ENCODE data around the gene SRSF1.
"Not testable (repeated sequence)": the region's sequence is repeated elsewhere in the genome, so short reads cannot be mapped to it uniquely, and the experiment has no call there.

Gene SRSF1

DNA sequence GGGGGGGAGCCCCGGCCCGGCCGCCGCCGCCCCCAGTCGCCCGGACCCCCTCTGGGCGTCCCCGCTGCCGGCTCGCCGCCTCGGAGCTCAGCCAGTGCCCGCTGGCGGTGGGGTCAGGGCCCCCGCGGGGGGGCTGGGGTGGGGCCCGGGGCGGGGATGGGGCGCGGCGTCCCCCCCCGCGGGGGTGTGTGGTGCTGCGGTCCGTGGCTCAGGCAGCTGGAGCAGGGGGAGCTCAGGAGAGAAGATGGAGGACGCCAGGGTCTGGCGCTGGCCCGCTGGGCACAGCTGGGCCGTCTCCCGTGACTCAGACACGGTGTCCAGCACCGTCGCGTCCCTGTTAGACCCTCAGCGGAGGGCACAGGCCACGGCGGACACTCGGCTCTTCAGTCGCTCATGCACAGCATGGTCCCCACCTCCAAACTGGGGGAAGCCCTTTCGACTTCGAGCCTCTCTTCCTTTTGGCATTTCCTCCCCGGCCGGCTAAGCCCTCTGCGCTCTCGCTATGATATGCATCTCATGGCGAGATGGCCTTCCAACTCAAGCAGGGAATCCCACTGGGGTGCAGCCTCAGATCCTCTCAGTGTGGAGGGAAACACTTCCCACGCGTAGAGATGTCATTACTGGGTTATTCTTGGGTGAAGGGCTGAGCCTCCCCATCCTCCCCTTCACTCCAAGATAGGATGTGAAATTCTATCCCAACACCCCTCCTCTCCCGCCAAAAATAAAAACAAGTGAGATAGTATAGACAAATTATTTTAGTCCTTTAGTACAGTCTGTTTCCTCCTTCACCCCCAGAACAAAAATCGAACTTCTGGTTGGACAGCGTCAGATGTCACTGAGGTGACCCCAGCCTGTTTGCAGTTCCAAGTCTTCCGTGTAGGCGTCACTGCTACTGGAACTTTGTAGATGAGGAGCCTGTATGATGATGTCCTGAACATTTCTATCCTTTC is 18.5 kb downstream of the SRSF1 start:
- DNase-seq, result no peak

DNA sequence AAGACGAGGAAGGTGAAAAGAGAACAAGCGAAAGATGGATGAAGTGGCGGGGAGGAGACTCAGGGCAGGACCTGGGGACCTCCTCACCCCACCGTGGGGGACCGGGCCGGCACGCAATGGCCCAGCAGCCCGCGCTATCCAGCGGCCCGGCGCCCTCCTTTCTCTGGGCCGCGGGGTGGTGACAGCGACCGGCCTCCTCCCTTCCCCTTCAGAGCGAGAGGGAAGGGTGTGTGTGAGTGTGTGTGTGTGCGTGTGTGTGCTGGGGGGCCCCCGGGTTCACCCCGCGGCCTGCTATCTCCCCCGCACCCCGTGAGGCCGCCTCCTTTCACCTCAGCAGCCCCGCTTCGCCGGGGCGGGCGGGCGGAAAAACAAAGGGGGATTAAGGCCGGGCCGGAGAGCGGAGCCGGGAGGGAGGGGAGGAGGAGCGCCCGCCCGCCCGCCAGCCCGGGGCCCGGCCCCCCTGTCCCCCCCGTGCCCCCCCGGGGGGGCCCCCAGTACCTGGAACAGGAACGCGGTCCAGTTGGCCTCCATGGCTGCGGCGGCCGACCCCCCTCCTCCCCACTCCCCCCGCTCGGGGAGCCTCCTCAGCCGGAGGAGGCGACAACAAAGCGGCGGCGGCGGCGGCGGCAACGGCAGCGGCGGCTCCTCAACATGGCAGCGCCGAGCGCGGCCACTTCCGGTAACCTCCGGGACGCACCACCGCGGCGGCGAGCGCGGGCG is 19.3 kb downstream of the SRSF1 start, which contains the start of gene VEZF1:
VEZF1 (minus strand) TSS at position 674 of the 720 bp plus-strand sequence; CDS start at position 531, 143 bp downstream.
- peak; percentile 55 for DNase-seq

DNA sequence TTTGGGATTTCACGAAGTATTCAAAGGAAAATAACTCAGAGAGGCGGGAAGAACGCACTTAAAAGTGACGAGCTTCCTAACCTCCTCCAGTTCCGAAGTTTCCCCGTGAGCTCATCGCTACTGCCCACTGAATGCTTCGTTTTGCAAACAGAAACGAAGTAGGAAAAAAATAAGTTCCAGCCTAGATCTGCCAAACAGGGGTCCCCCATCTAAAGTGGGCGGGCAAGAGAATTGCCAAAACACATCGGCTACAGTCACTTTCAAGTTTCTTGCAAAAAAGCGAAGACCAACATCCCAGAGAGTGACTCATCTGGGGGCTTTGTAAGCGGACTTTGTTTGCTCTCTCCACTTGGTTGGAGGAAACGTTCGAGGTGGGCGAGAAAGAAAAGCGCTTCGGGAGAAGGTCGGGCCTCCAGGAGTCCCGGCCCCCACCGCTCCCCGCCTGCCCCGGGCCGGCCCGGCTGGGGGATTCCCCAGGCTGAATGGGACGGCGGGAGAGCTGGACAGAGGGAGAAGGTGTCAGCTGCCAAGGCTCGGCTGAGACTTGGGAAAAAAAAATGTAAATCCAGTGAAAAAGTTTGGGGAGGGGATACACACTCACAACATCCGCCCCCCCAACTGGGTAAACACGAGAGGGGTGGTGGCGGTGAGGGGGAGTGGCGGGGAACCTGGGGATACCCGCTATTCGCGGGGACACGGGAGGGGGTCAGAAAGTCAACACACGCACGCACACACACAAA is 20.0 kb downstream of the SRSF1 start:
- DNase-seq, result peak; percentile 15

DNA sequence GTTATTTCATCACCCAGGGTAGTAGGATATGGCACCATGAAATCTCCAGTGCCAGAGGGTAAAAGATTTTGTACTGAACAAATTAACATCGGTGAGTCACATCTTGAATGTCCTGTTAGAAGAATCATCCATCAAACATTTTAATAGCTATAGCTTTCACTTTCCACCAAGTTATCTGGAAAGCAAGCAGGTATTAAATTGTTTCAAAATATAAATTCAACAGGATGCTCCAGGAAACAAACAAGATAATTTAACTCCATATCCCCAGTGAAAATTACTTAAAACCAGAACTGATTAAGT is 21.4 kb downstream of the SRSF1 start:
- no peak for DNase-seq

DNA sequence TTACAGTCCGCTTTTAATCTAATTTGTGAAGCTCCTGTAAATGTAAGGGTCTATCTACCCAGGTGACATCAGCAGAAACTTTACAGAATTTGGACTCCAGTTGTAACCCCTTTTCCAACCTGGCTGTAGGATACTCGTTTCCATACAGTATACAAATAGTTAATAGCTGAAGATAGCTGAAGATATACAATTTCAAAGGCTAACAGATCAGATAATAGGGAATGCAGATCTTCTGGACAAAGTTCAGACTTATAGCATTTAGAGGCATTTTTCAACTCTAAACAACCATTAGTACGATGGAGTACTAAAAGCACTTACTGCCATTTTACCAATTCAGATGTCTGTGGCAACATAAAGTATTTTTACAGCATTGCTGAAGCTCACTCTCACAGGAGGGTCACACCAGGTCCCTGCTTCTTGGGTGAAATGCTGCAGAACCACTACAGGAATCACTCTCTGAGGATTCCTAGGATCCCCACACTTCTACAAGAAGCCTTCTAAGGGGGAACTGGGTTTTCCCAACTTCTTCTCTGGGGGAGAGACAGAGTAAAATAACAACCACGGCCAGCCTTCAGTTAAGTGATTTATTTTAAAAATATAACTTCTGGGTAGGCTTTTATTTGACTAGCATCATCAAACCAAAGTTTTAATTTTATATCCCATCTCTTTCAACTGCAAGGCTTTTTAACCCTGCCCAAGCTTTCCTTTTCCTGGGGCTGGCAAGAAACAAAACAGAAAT is 21.9 kb downstream of the SRSF1 start:
- DNase-seq, result no peak

DNA sequence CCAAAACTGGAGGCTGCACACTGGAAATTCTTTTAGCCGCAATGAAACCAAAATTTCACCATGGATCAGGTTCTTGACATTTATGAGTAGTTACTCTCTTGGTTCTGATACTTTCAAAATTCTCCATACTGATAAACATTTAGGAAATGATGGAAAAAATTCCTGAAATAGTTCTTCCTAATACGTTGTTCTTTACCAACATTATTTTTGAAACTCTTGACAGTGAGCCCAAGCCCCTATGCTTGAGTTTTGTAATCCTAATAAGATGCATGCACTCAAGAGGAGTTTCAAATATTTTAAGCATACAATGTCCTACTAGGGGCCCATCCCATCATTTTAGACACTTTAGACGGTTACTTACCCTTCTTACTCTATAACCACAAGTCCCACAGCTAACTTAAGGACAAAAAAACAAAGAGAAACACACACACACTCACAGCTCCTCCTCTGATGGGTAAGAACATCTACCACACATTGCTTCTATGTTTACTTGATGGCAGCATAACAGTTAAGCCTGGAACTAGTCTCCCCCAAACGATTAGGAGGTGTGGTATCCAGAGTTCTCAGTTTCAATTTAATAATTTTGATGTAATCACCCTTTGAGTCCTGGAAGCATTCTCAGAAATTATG is 22.7 kb downstream of the SRSF1 start:
- DNase-seq, result no peak

DNA sequence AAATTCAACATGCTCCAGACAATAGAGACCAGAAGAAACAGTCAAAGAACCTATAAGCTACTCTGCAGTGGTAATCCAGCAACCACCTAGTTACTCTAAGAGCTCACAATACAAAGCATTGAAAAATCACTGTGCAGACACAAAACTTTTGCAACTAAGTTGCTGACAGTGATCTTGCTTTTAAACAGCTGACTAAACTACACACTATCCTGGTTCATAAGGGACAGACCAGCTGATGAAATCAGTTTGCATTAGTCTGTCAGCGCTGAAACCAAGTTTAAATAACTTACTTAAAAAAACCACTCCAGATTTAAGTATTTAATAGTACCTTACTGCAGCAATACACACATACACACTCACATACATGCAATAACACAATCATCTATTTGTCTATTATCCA is 23.6 kb downstream of the SRSF1 start:
- DNase-seq, result no peak

DNA sequence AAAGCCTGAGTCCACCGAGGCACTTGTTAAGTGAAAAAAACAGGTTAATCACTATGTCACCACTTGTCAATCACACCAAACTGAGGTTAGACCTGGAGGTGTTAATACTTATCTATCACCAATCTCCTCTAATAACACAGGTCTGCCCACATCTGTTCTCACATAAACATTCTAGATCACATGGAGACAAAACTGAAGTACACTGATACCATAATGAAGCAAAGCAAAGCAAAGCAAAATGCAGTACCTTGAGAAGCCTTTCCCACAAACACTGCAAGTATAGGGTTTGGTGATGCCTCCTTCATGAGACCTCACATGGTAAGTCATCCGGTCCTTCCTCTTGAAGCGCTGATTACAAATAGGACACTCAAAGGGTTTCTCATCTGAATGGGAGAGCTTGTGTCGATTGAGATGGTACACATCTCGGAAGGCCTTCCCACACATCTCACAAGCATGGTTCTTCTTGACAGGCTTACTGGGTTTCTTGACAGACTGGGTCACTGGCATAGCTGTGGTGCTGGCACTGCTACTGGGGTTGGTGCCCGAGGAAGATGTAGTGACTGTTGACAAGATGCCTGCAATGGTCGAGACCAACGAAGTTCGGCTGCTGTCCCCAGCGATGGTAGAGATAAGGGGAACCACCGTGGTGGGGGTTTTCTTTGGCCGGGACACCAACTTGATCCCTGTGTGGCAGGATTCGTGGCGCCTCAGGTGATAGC is 24.4 kb downstream of the SRSF1 start:
- DNase-seq, result no peak

DNA sequence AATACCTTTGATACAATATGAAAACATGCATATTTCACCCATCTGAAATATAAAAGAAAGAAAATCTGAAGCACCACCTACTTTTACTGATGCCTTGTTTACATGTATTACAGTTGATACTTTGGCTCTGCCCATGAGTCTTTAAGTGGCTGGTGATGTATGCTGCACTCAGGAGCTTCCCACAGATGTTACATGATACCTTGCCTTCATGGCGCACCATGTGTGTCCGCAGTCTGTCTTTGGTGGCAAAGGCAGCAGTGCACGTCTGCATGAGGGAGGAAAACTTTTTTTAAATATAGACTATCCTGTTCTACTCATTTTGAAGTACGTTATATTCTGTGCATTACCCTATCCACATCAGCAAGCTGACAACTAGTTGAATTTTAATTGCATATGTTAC is 26.5 kb downstream of the SRSF1 start:
- no peak for DNase-seq

DNA sequence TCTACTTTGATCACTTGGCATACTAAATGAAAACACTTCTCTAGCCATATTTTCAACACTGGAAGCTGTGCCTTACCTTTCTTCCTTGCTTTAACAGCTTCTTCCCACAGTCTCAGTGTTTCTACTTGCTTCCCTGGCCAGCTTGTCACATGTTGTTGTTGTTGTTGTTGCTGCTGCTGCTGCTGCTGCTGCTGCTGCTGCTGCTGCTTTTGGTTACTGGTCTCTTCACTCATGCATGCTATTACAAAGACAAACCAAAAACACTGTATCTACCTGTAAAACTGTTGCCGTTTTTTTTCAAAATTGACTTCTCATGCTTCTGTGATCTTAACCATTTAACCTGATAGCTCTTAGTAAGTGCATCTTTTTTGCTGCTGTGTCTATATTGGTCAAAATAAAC is 28.0 kb downstream of the SRSF1 start:
- DNase-seq, result no peak

DNA sequence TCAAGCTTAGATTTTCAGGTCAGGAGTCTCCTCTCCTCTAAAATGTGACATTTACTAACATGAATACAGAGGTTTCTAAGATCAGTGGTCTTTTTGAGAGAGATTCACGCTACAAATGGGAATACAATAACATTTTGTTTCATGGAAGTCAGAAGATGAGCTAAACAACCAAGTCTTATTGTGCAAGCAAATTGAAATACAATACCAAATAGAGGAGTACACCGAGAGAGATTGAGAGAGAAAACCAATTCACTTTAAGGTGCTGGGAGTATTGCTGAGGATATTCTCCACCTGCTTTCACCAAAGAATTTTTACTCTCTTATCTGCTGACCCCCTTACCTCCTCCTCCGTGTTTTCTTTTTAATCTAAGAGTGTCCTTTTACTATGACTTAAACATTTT is 30.5 kb downstream of the SRSF1 start:
- DNase-seq, result no peak

DNA sequence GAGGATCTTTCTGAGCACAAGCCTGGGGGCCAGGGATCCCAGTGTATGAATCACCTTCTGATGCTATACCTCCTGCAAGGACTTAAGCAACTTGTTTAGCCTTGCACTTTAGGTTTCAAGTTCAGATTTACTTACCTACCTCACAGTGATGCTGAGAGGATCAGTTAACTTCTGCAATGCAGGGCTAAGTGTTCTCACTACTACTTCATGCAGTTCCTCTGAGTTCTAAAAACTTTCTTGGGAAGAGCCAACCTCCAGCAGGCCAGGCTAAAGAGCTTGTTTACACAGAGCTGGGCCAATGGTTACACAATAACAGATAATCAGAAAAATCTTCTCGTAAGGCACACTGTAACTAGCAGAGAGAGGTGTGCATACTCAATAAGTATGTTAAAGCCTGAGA is 32.0 kb downstream of the SRSF1 start:
- no peak for DNase-seq

DNA sequence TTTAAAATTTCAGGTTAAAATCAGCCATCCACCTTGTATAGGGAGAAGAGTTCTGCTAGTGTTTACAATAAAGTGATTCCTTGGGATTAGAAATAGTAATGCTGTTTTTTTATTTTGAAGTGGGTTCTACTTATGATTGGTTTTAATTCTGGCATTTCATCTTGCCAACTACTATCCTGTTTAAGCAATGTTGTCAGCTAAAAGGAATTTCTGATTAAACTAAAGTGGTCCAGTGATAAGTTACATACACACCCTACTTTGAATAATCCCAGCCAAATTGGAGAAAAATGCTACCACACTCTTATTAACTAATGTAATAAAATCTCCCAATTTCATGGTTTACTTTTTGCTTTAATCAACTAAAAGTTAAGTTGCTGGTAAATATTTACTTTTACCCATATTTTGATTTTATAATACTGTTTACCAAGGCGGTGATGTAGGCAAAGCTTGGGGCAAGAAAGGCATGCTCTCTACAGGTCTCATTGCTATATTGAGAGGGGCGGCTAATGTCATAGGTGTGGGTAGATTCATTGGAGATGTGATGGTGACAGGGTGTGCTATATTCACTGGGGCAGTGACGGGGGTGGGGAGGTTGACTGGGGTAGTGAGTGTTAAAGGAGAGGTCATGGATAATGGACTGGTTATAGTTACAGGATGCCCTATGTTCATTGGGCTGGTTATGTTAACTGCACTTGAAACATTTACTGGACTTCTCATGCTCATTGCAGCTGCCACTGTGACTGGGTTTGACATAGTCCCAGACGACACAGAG is 32.8 kb downstream of the SRSF1 start:
- DNase-seq, result not testable (repeated sequence)

DNA sequence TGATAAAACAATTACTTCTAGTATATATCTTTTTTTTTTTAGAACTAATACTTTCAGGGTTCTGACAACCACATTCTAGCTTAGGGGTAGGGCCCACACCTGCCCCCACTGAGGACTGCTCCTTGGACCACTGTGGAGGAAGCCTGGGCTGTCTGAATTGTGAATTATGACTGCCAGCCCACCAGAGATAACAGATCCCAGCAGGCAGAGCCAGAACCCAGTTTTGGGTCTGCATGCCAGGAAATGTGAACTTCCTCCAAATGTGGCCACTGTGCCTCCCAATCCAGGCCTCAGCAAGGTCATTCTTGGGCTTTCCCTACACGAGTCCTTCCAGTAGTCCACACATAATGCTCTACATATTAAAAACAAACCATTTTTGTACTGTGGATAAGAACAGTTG is 34.9 kb downstream of the SRSF1 start:
- no peak for DNase-seq

DNA sequence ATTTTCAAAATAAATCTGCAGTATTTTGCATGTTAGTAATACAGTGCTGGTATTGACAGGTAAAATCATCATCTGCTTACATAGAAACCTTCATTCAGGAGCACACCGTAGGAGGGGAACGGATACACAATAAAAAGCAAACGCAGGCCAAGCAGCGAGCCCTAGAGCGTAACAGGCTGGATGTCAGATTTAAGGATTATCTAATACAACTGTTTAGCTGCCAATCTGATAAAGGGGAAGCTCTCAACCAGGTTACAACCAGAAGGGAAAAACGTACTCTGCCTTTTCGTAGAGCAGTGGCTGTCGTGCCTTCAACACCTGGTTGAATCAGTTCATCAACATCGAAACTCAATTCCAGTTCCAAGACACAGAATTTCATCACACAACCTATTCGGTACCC is 35.5 kb downstream of the SRSF1 start:
- no peak for DNase-seq

DNA sequence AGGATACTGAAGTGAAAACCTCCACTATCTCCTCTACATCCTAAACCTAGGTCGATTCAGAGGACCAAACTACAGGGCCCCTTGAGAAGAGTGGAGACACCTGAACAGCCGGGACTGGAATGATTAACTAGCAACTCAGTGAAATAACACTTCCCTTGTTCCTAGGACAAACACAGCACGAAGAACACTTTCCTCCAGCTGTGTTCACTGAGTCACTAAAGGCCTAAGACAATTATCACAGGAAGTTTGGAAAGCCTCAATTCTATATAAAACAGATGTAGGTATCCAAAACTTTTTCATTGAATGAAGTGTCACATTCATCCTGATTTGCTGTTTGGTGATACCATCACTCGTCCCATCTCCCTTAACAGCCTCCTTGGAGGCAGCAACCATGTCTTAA is 36.3 kb downstream of the SRSF1 start:
- DNase-seq, result no peak

DNA sequence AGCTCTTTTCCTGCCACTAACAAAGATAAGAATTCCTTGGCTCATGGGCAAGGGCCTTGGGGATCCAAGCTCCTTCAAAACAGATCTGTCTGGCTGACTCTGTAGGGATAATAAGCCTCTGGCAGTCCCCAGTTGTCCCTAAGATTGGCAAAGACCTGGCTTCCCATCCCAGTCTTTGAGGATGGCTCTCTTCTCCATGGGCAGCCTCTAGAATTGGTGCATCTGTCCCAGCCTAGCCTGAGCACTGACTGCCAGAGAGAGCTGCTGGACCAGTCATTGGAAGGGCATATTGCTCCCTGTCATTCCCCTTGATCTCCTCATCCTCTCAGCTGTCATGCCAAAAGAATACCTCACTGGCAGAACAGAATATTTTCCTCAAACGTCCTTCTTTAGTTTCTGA is 38.6 kb downstream of the SRSF1 start:
- no peak for DNase-seq

DNA sequence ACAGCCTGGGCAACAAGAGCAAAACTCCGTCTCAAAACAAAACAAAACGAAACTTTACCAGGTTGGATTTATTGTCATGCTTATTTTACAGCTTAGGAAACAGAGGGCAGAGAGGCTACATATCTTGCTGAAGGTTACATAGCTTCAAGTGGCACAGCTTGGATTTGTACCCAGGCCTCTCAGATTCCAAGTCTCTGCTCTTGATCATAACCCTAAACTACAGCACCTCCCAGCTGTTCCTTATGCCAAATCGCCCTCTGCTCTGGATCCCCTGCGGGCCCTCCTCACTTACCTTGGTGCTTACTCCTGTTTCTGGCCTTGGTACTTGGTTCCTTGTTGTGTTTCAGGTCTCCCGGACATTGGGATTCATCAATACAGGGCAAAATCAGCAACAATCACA is 40.2 kb downstream of the SRSF1 start:
- no peak for DNase-seq

DNA sequence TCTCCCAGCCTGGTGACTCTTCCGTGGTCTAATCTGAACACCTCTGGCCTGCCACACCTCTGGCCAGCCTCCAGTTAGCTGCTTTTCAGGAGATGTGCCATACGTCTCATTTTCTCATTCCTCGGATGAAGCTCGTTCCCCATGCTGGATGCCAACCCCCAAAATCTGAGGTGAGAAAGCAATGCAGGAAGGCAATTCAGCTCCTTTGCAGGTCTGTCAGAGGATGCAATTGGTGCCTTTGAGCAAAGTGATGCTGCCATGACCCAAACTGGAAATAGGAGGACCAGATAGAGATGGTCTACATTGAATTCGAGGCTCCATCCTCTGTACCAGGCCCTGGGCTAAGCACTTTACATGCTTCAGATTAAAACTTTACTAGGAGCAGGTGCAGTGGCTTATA is 40.8 kb downstream of the SRSF1 start:
- no peak for DNase-seq

DNA sequence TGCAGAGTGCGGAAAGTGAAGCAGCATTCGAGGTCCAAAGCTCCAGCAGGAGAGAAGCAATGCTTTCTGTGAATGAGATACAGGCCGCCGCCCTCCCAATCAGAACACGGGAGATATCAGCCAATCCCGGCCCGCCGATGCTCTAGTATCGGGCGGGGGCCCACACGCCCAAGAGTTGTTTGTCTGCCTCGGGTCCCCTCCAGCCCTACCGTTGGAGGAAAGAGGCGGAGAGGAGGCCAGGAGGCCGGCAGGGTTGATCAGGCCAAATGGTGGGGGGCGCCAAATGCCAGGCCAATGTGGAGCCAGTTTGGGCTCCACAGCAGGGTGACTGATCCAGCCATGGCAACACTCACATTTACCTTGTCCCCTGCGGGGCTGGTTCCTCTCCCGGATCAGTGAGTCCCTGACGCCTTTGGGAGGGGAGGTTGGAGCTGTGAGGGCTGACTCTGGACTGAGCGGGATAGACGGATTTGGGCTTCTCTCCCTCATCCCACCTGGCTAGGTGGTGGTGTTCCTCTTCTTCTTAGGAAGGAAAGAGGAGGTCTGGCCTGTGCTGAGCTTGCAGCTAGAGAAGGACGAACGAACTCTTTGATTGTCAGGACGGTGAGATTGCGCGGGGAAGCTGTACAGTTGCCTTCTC is 41.4 kb downstream of the SRSF1 start:
- no peak for DNase-seq

DNA sequence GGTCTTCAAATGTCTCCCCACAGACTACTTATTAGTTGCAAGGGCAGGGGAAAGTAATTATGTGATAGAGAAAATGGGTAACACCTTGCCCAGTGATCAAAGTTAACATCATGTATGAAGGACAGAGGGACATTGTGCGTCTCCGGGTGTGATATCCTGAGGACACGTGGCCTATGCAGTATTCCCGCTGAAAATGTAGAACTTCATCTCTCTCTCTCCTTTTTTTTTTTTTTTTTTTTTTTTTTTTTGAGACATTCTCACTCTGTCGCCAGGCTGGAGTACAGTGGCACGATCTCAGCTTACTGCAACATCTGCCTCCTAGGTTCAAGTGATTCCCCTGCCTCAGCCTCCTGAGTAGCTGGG is 43.9 kb downstream of the SRSF1 start:
- DNase-seq, result no peak
